Measurements from ENCODE around the gene ADGRV1. TPM values are rescaled to one million over a fixed set of nuclear protein-coding genes. Genes with fewer than 3 reads are reported as not detected.
A peak's percentile ranks its signal among the peaks of the same experiment; 100 is the strongest.

The ADGRV1 gene
- polyA plus RNA-seq, 3 donors: 0.18 to 0.33 TPM; not detected in 1

DNA sequence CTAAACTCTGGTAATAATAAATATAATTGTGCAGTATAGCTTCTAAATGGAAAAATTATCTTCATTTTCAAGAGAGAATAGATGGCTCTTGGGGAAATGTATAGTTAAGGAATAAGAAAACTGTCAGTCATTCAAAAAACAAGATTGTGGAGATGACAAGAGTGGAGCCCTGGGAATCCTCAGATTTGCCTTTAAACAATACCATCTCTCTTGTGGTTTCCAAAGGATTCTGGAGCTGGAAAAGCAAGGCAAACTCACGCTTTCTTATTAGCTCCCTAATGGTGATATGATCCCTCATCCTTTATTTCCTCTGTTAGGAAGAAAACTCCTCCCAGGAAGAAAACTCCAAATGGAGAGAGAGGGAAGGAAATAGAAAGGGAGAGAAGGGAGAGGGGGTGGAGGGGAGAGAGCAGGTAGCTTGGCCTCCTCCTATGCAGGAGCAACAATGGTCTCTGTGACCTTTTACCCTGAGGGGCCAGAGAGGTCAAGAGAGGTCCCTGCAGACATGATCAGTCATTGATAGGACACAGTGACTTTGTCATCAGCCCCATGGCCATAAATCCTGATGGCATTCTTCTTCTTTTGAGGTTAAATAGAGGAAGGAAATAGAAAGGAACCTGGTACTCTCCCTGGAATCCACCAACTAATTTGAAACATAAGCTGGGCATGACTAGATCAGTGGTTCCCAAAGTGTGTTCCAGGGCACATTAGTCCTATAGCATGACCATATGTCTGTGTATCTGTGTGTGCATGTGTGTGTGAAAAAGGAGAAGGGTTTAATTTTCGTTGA lies 512.4 kb downstream of the ADGRV1 start:
- Mint-ChIP-seq H3K36me3 (no peaks in the 10 kb centered on the region), H3K27me3 (ENCODE audit: low read depth in 3 of 3) (peaks cover 0 to 2% (median 0%) of the 10 kb centered on the region in 3 donors), H3K4me1 (peaks cover 11% of the 10 kb centered on the region), H3K27ac (no peak overlapping the region), H3K4me3 (no peak overlapping the region), H3K9me3 (no peaks in the 10 kb centered on the region)
- no CpG with 5 or more reads among the region's 2 CpGs for WGBS (ENCODE audit: insufficient coverage)
- Histone ChIP-seq H3K4me1 (ENCODE audit: control insufficient read depth in 1 of 2, insufficient read depth in 2 of 2, low read length in 2 of 2) (no peaks in the 10 kb centered on the region), H3K4me3 (replicated peaks in 1 of 3; ENCODE audit: low read depth in 2 of 3, low read length in 3 of 3) (no peak overlapping the region), H2AFZ (ENCODE audit: insufficient read depth, low read depth, low read length, poor library complexity, severe bottlenecking) (no peak overlapping the region), H3K9me3 (replicated peaks in 1 of 2; ENCODE audit: control insufficient read depth in 1 of 2, insufficient read depth in 1 of 2, low read length in 2 of 2) (no peaks in the 10 kb centered on the region), H3K27me3 (ENCODE audit: control insufficient read depth in 2 of 2, insufficient read depth in 2 of 2, low read length in 2 of 2) (no peaks in the 10 kb centered on the region), H3K36me3 (replicated peaks in 1 of 2; ENCODE audit: control insufficient read depth in 1 of 2, insufficient read depth in 2 of 2, low read length in 2 of 2) (no peaks in the 10 kb centered on the region), H3K9ac (ENCODE audit: insufficient read depth, low read length, poor library complexity, severe bottlenecking) (no peak overlapping the region), H3K27ac (ENCODE audit: low read depth in 1 of 2, low read length in 2 of 2) (no peak overlapping the region), H3K79me2 (ENCODE audit: insufficient read depth, low read length) (no peaks in the 10 kb centered on the region), H4K20me1 (ENCODE audit: insufficient read depth, low read length) (no peaks in the 10 kb centered on the region), H3K4me2 (replicated peaks; ENCODE audit: extremely low read depth, low read length, poor library complexity, severe bottlenecking) (no peak overlapping the region)
- DNase-seq: peak in 1 of 3 donors; percentile 51
- TF ChIP-seq, protein P1, sequence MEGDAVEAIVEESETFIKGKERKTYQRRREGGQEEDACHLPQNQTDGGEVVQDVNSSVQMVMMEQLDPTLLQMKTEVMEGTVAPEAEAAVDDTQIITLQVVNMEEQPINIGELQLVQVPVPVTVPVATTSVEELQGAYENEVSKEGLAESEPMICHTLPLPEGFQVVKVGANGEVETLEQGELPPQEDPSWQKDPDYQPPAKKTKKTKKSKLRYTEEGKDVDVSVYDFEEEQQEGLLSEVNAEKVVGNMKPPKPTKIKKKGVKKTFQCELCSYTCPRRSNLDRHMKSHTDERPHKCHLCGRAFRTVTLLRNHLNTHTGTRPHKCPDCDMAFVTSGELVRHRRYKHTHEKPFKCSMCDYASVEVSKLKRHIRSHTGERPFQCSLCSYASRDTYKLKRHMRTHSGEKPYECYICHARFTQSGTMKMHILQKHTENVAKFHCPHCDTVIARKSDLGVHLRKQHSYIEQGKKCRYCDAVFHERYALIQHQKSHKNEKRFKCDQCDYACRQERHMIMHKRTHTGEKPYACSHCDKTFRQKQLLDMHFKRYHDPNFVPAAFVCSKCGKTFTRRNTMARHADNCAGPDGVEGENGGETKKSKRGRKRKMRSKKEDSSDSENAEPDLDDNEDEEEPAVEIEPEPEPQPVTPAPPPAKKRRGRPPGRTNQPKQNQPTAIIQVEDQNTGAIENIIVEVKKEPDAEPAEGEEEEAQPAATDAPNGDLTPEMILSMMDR (IDR thresholded peaks at IDR 0.05): no peak
- intact Hi-C loops (cut with micrococcal nuclease): no loop called here

DNA sequence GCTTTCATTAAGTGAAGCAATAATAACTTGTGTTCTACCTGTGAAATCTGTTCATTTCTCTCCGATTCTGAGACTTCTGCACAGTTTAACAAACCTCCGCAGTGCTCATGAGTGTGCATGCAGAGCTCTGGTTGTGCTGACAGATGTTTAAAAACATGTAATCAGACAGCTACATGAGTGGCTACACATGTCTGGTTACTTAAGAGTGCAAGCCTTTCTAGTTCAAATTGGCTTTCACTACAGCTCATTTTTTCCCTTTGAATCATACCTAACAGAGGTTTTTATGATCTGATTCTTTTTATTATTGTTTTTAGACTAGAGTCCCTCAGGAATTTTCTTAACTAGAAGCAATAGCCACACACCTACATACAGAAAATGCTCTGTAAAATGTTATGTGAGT lies 514.3 kb downstream of the ADGRV1 start:
- Mint-ChIP-seq H3K27ac (no peak overlapping the region), H3K4me3 (no peak overlapping the region), H3K4me1 (peaks cover 6% of the 10 kb centered on the region), H3K27me3 (ENCODE audit: low read depth in 3 of 3) (no peaks in the 10 kb centered on the region), H3K36me3 (no peaks in the 10 kb centered on the region), H3K9me3 (peaks cover 0 to 3% (median 0%) of the 10 kb centered on the region in 7 donors)
- H3K36me3 ChIP-seq (replicated peaks in 1 of 2; ENCODE audit: control insufficient read depth in 1 of 2, insufficient read depth in 2 of 2, low read length in 2 of 2): no peaks in the 10 kb centered on the region
- TF ChIP-seq, protein P1 (IDR thresholded peaks at IDR 0.05): no peak
- no peak for DNase-seq
- intact Hi-C loops (cut with micrococcal nuclease): no loop called here
- no peak overlapping the region for H3K9ac ChIP-seq (ENCODE audit: insufficient read depth, low read length, poor library complexity, severe bottlenecking)
- H3K4me1 ChIP-seq (ENCODE audit: control insufficient read depth in 1 of 2, insufficient read depth in 2 of 2, low read length in 2 of 2): no peaks in the 10 kb centered on the region
- H3K4me2 ChIP-seq (replicated peaks; ENCODE audit: extremely low read depth, low read length, poor library complexity, severe bottlenecking): no peak overlapping the region
- no peaks in the 10 kb centered on the region for H4K20me1 ChIP-seq (ENCODE audit: insufficient read depth, low read length)
- no CpG with 5 or more reads among the region's 2 CpGs for WGBS (ENCODE audit: insufficient coverage)
- H3K9me3 ChIP-seq (replicated peaks in 1 of 2; ENCODE audit: control insufficient read depth in 1 of 2, insufficient read depth in 1 of 2, low read length in 2 of 2): no peaks in the 10 kb centered on the region
- H3K4me3 ChIP-seq (replicated peaks in 1 of 3; ENCODE audit: low read depth in 2 of 3, low read length in 3 of 3): no peak overlapping the region
- H3K79me2 ChIP-seq (ENCODE audit: insufficient read depth, low read length): no peaks in the 10 kb centered on the region
- H2AFZ ChIP-seq (ENCODE audit: insufficient read depth, low read depth, low read length, poor library complexity, severe bottlenecking): no peak overlapping the region
- no peaks in the 10 kb centered on the region for H3K27me3 ChIP-seq (ENCODE audit: control insufficient read depth in 2 of 2, insufficient read depth in 2 of 2, low read length in 2 of 2)
- H3K27ac ChIP-seq (ENCODE audit: low read depth in 1 of 2, low read length in 2 of 2): no peak overlapping the region

Measured in CD14-positive monocyte (primary cell).